Gastrocnemius medialis (tissue), 4 donors: Measurements from ENCODE around the gene RXRA. TPM values are rescaled to one million over a fixed set of nuclear protein-coding genes. Genes with fewer than 3 reads are reported as not detected.

Experiments
- ATAC-seq, 2 donors: fragments of 150-250 bp; one replicate each; pipeline ENCODE4 v1.9.1; 2016
- DNase-seq, 2 donors: peaks; one replicate each; pipeline ENCODE4 v3.0.0-alpha.2; 2019
- H3K27ac ChIP-seq, 4 donors: fragments of 200-600 bp; sonication (generic); 1 replicate in 1 of 4; 2 replicates in 3 of 4; pipeline ENCODE4 v1.5.1; 2016 to 2018; ENCODE audit warnings: mild to moderate bottlenecking in 2 of 4, moderate library complexity in 1 of 4
- H3K27me3 ChIP-seq, 3 donors: fragments of 200-600 bp; sonication (generic) in 2 of 3; 1 replicate in 1 of 3; 2 replicates in 2 of 3; pipeline versions ENCODE4 v1.5.1 to v1.6.0; 2016 to 2019; ENCODE audit warnings: mild to moderate bottlenecking in 1 of 3, moderate library complexity in 1 of 3
- H3K36me3 ChIP-seq, 2 donors: fragments of 200-600 bp; sonication (generic) in 1 of 2; one replicate each; pipeline ENCODE4 v1.5.1; 2017 to 2018
- H3K4me1 ChIP-seq, 2 donors: fragments of 200-600 bp; sonication (generic) in 1 of 2; one replicate each; pipeline ENCODE4 v1.5.1; 2016 to 2017; ENCODE audit warnings: mild to moderate bottlenecking in 2 of 2
- H3K4me3 ChIP-seq, 4 donors: fragments of 200-600 bp; sonication (generic) in 3 of 4; 1 replicate in 1 of 4; 2 replicates in 3 of 4; pipeline ENCODE4 v1.5.1; 2016 to 2019; ENCODE audit warnings: mild to moderate bottlenecking in 2 of 4
- H3K9me3 ChIP-seq, 3 donors: fragments of 200-600 bp; sonication (generic) in 2 of 3; 1 replicate in 1 of 3; 2 replicates in 2 of 3; pipeline ENCODE4 v1.5.1; 2016 to 2019
- CTCF ChIP-seq, 5 experiments: fragments of 450-650 bp in 3 of 5; fragments of 200-600 bp in 2 of 5; sonication (generic) in 2 of 5; IDR thresholded peaks in 4 of 5; conservative IDR thresholded peaks in 1 of 5; 1 replicate in 4 of 5; 2 replicates in 1 of 5; pipeline ENCODE4 v1.5.1; 2016 to 2019; ENCODE audit warnings: antibody characterized with exemption in 5 of 5, mild to moderate bottlenecking in 3 of 5, moderate library complexity in 3 of 5
- POLR2A ChIP-seq, 2 donors: fragments of 450-650 bp; IDR thresholded peaks; one replicate each; pipeline ENCODE4 v1.6.1; 2017; ENCODE audit warnings: antibody characterized with exemption in 2 of 2, mild to moderate bottlenecking in 2 of 2, moderate library complexity in 2 of 2
- in situ Hi-C, 4 donors: fragments of 200-750 bp; cut with MboI; loops; one replicate each; pipeline versions ENCODE4 v1.15.0 to v1.8.0; 2017; ENCODE audit warnings: low sequenced_read_pairs in 4 of 4
- intact Hi-C: fragments of 100-400 bp; cut with DNase I; formaldehyde crosslinking; loops from one replicate; pipeline ENCODE4 v1.15.1; 2023; ENCODE audit warnings: low total_unique reads
- microRNA-seq, 2 donors: library from miRNA; unstranded; fragments of <30 nt; microRNA quantifications; one replicate each; pipeline ENCODE4, GENCODE V29; 2016; ENCODE audit warnings: borderline replicate concordance in 2 of 2
- total RNA-seq, 4 donors: library from RNA; depleted of rRNA; stranded (reverse); fragments of >200 nt; gene quantifications; one replicate each; pipeline versions ENCODE4 v1.1.0 to v1.2.3, GENCODE V29; 2016

The RXRA gene
- total RNA-seq, 4 donors from 2014 or later, result 70.8 to 224 (median 160) TPM

- Histone ChIP-seq H3K4me1 (no peaks in the 10 kb centered on the region), H3K4me3 (no peak overlapping the region), H3K9me3 (no peaks in the 10 kb centered on the region), H3K27me3 (peaks cover 0 to 11% (median 7%) of the 10 kb centered on the region in 3 donors), H3K36me3 (no peaks in the 10 kb centered on the region), H3K27ac (no peak overlapping the region)
- in situ Hi-C loops (no loop called here), intact Hi-C loops (no loop called here)
- DNase-seq (no peak), ATAC-seq (no peak)
- TF ChIP-seq POLR2A (IDR thresholded peaks at IDR 0.05) (no peak), CTCF (IDR thresholded peaks at IDR 0.05 in 4 of 5, conservative IDR thresholded peaks at IDR 0.05 in 1 of 5) (no peak)
Measured at GRCh38 chr9:134486596-134486995, 160.3 kb downstream of the RXRA start.

Small RNAs within 50 kb of the gene (microRNA-seq; reads per million reads assigned to microRNA genes)
- gene MIR4669, result 0 reads per million in 2 donors

Other genes with a start within 250 kb of the RXRA start
- 10 to 100 TPM; 19.8 to 39.3 (median 31.9) TPM for gene WDR5, start 190.4 kb upstream of the RXRA start, total RNA-seq
- not detected for gene RNU6ATAC, start 161.9 kb upstream of the RXRA start, total RNA-seq